Smooth muscle cell (in vitro differentiated cells): Measurements from ENCODE around the gene DNAH14. TPM values are rescaled to one million over a fixed set of nuclear protein-coding genes. Genes with fewer than 3 reads are reported as not detected.

ENCODE experiments used
- DNase-seq: peaks from one replicate; lab custom pipeline; 2025; ENCODE audit not compliant: unreplicated experiment; lab: John Stamatoyannopoulos, UW
- H2AFZ ChIP-seq: fragments of 200-600 bp; sonication (generic); 2 replicates; pipeline ENCODE4 v1.6.0; 2016; ENCODE audit warnings: antibody characterized with exemption, low read depth, mild to moderate bottlenecking
- H3F3A ChIP-seq: fragments of 200-600 bp; sonication (generic); 2 replicates; pipeline ENCODE4 v1.6.0; 2017; ENCODE audit warnings: antibody characterized with exemption, low read depth
- H3K27ac ChIP-seq: fragments of 200-600 bp; sonication (generic); 2 replicates; pipeline ENCODE4 v1.5.1; 2016; ENCODE audit warnings: low read depth, mild to moderate bottlenecking
- H3K27me3 ChIP-seq: fragments of 200-600 bp; sonication (generic); 2 replicates; pipeline ENCODE4 v1.6.1; 2016; ENCODE audit warnings: low read depth, mild to moderate bottlenecking
- H3K36me3 ChIP-seq: fragments of 200-600 bp; sonication (generic); 2 replicates; pipeline ENCODE4 v1.5.1; 2016; ENCODE audit warnings: low read depth
- H3K4me1 ChIP-seq: fragments of 200-600 bp; sonication (generic); 2 replicates; pipeline ENCODE4 v1.5.1; 2016; ENCODE audit warnings: low read depth
- H3K4me2 ChIP-seq: fragments of 200-600 bp; sonication (generic); 2 replicates; pipeline ENCODE4 v1.6.0; 2016; ENCODE audit warnings: mild to moderate bottlenecking
- H3K4me3 ChIP-seq: fragments of 200-600 bp; sonication (generic); 2 replicates; pipeline ENCODE4 v1.5.1; 2016; ENCODE audit warnings: mild to moderate bottlenecking
- H3K79me2 ChIP-seq: fragments of 200-600 bp; sonication (generic); 2 replicates; pipeline ENCODE4 v1.6.0; 2016; ENCODE audit warnings: low read depth, mild to moderate bottlenecking
- H3K9ac ChIP-seq: fragments of 200-600 bp; sonication (generic); 2 replicates; pipeline ENCODE4 v1.6.0; 2016; ENCODE audit warnings: low read depth
- H3K9me3 ChIP-seq: fragments of 200-600 bp; sonication (generic); replicated peaks from 2 replicates; pipeline ENCODE4 v1.5.1; 2016; ENCODE audit warnings: low read depth
- H4K20me1 ChIP-seq: fragments of 200-600 bp; sonication (generic); 2 replicates; pipeline ENCODE4 v1.6.0; 2016; ENCODE audit warnings: low read depth
- CTCF ChIP-seq: fragments of 200-600 bp; sonication (generic); IDR thresholded peaks from 2 replicates; pipeline ENCODE4 v1.5.1; 2017; ENCODE audit warnings: borderline replicate concordance, mild to moderate bottlenecking, antibody characterized with exemption; ENCODE audit not compliant: insufficient read depth, poor library complexity, severe bottlenecking
- WGBS: methylation state at CpG from one replicate; pipeline ENCODE4 v1.1.7; 2016; ENCODE audit warnings: low lambda C conversion rate; 5-methylcytosine and 5-hydroxymethylcytosine counted together
- polyA plus RNA-seq: library from polyadenylated mRNA; unstranded; fragments of >200 nt; fragmentation: Nextera tagmentation; extraction: Ambion mirVana; gene quantifications from 2 replicates; pipeline ENCODE4 v1.2.1, GENCODE V29; 2016
- total RNA-seq: library from RNA; depleted of rRNA; stranded (reverse); fragments of >200 nt; gene quantifications from 2 replicates; pipeline ENCODE4 v1.2.3, GENCODE V29; 2014

DNAH14 gene
- total and polyA plus RNA-seq, 2 experiments from 2014 or later = 9.4 to 44.0 TPM

- WGBS = 86% methylated on average over 11 of the region's 11 CpGs
- Histone ChIP-seq H3K36me3 (no peaks in the 10 kb centered on the region), H3K4me3 (no peak overlapping the region), H3K27me3 (no peaks in the 10 kb centered on the region), H4K20me1 (peaks cover 73% of the 10 kb centered on the region), H3K4me2 (no peak overlapping the region), H3K9me3 (no peaks in the 10 kb centered on the region), H3F3A (no peaks in the 10 kb centered on the region), H3K9ac (no peak overlapping the region), H3K27ac (no peak overlapping the region), H3K79me2 (peaks cover 14% of the 10 kb centered on the region), H2AFZ (no peak overlapping the region), H3K4me1 (no peaks in the 10 kb centered on the region)
- TF ChIP-seq CTCF = no peak
- no peak for DNase-seq
Measured at GRCh38 chr1:225415967-225416745, 486.7 kb downstream of the DNAH14 start.

GRCh38 chr1:225418059-225418458, 488.6 kb downstream of the DNAH14 start:
- Histone ChIP-seq H3K27me3 (no peaks in the 10 kb centered on the region), H3F3A (no peaks in the 10 kb centered on the region), H3K4me3 (no peak overlapping the region), H4K20me1 (peaks cover 90% of the 10 kb centered on the region), H3K79me2 (peaks cover 31% of the 10 kb centered on the region), H3K27ac (no peak overlapping the region), H3K4me1 (no peaks in the 10 kb centered on the region), H3K9me3 (no peaks in the 10 kb centered on the region), H3K9ac (no peak overlapping the region), H3K4me2 (no peak overlapping the region), H3K36me3 (no peaks in the 10 kb centered on the region), H2AFZ (no peak overlapping the region)
- WGBS = 98% methylated on average over 2 of the region's 2 CpGs
- no peak for TF ChIP-seq CTCF
- no peak for DNase-seq

GRCh38 chr1:225418598-225418997, 489.1 kb downstream of the DNAH14 start:
- H2AFZ ChIP-seq = no peak overlapping the region
- H3K4me2 ChIP-seq = no peak overlapping the region
- H3K36me3 ChIP-seq = no peaks in the 10 kb centered on the region
- H3K27me3 ChIP-seq = no peaks in the 10 kb centered on the region
- no peak overlapping the region for H3K9ac ChIP-seq
- H3F3A ChIP-seq = no peaks in the 10 kb centered on the region
- no peaks in the 10 kb centered on the region for H3K9me3 ChIP-seq
- H3K4me1 ChIP-seq = no peaks in the 10 kb centered on the region
- peaks cover 92% of the 10 kb centered on the region for H4K20me1 ChIP-seq
- peaks cover 37% of the 10 kb centered on the region for H3K79me2 ChIP-seq
- WGBS = 68% methylated on average over 4 of the region's 4 CpGs
- TF ChIP-seq CTCF = no peak
- no peak overlapping the region for H3K4me3 ChIP-seq
- no peak for DNase-seq
- no peak overlapping the region for H3K27ac ChIP-seq
